HG03280 (cell line): ENCODE measurements around the gene CENPQ.
"Not testable (repeated sequence)": the region's sequence is repeated elsewhere in the genome, so short reads cannot be mapped to it uniquely, and the experiment has no call there.

Source experiments
- ATAC-seq: cut with Tn5 transposase; IDR thresholded peaks from one replicate; pipeline ENCODE4 v1.9.1; 2021; ENCODE audit warnings: mild to moderate bottlenecking, moderate library complexity; ENCODE audit not compliant: unreplicated experiment

CENPQ gene

GRCh38 chr6:49462927-49463611, at the start of gene CENPQ, which contains the start of gene MMUT:
TSS of gene CENPQ (plus strand) at chr6:49463370. CDS start at chr6:49470177, 6,807 bp downstream.
TSS of gene MMUT (minus strand) at chr6:49463253. CDS start at chr6:49459466, 3,787 bp downstream.
- ATAC-seq, result peak; percentile 99

- no peak for ATAC-seq
Observed at GRCh38 chr6:49415358-49415757, 47.8 kb upstream of the CENPQ start.

GRCh38 chr6:49416195-49416594, 47.0 kb upstream of the CENPQ start:
- ATAC-seq, result no peak

GRCh38 chr6:49423817-49424216, 39.4 kb upstream of the CENPQ start:
- no peak for ATAC-seq

- no peak for ATAC-seq
Observed at GRCh38 chr6:49430187-49430586, 33.0 kb upstream of the CENPQ start.

- no peak for ATAC-seq
Observed at GRCh38 chr6:49430866-49431265, 32.3 kb upstream of the CENPQ start.

- ATAC-seq, result no peak
Observed at GRCh38 chr6:49453221-49453620, 9.9 kb upstream of the CENPQ start.

- peak; percentile 78 for ATAC-seq
Observed at GRCh38 chr6:49454787-49455709, 8.1 kb upstream of the CENPQ start.

GRCh38 chr6:49457771-49458170, 5.4 kb upstream of the CENPQ start:
- no peak for ATAC-seq

- ATAC-seq, result no peak
Observed at GRCh38 chr6:49462071-49462470, 1.1 kb upstream of the CENPQ start.

- peak; percentile 8 for ATAC-seq
Observed at GRCh38 chr6:49462599-49462926, 607 bp upstream of the CENPQ start.

- no peak for ATAC-seq
Observed at GRCh38 chr6:49463612-49463967, 420 bp downstream of the CENPQ start.

GRCh38 chr6:49464691-49465090, 1.5 kb downstream of the CENPQ start:
- no peak for ATAC-seq

- no peak for ATAC-seq
Observed at GRCh38 chr6:49468042-49468441, 4.9 kb downstream of the CENPQ start.

- not testable (repeated sequence) for ATAC-seq
Observed at GRCh38 chr6:49476564-49476963, 13.4 kb downstream of the CENPQ start.

GRCh38 chr6:49479308-49479970, 16.3 kb downstream of the CENPQ start:
- ATAC-seq, result no peak

GRCh38 chr6:49481846-49482245, 18.7 kb downstream of the CENPQ start:
- ATAC-seq, result not testable (repeated sequence)

- not testable (repeated sequence) for ATAC-seq
Observed at GRCh38 chr6:49483380-49483779, 20.2 kb downstream of the CENPQ start.

GRCh38 chr6:49490633-49491032, 27.5 kb downstream of the CENPQ start:
- ATAC-seq, result no peak

- no peak for ATAC-seq
Observed at GRCh38 chr6:49497304-49497703, 34.1 kb downstream of the CENPQ start.

GRCh38 chr6:49499126-49499525, 36.0 kb downstream of the CENPQ start:
- ATAC-seq, result no peak

GRCh38 chr6:49499623-49500022, 36.5 kb downstream of the CENPQ start, which contains the start of gene GLYATL3:
TSS of gene GLYATL3 (plus strand) at chr6:49499923. CDS start at chr6:49511991, 12,068 bp downstream.
- ATAC-seq, result no peak
